VCaP (cell line): ENCODE results near the gene CRB2.

ENCODE experiments used
- H3K27ac ChIP-seq: fragments of 450-650 bp; 2 replicates; pipeline ENCODE4 v1.5.1; 2017
- CTCF ChIP-seq: fragments of 450-650 bp; conservative IDR thresholded peaks from 2 replicates; pipeline ENCODE4 v1.5.1; 2017; ENCODE audit warnings: mild to moderate bottlenecking, moderate library complexity

The CRB2 gene

DNA sequence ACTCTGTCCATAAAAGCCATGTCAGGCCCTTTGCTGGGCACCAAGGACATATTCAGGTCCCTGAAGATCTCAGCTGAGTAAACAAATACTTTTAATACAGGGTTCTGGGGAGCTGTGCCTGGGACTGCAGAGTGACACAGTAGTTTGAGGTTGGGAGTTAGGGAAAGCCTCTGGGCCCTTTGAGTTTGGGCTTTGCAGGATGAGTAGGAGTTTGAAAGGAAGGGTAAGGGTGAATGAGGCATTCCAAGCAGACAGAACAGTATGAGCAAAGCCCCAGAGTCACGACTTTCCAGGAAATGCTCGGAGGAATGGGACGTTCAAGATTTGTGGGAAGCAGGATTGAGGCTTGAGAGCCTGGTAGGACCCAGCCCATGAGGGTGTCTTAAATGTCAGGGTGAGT, 13.3 kb downstream of the CRB2 start:
- no peak overlapping the region for H3K27ac ChIP-seq
- no peak for TF ChIP-seq CTCF

DNA sequence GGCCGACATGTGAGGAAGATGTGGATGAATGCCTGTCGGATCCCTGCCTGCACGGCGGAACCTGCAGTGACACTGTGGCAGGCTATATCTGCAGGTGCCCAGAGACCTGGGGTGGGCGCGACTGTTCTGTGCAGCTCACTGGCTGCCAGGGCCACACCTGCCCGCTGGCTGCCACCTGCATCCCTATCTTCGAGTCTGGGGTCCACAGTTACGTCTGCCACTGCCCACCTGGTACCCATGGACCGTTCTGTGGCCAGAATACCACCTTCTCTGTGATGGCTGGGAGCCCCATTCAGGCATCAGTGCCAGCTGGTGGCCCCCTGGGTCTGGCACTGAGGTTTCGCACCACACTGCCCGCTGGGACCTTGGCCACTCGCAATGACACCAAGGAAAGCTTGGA, 14.1 kb downstream of the CRB2 start:
- H3K27ac ChIP-seq, result no peak overlapping the region
- no peak for TF ChIP-seq CTCF

DNA sequence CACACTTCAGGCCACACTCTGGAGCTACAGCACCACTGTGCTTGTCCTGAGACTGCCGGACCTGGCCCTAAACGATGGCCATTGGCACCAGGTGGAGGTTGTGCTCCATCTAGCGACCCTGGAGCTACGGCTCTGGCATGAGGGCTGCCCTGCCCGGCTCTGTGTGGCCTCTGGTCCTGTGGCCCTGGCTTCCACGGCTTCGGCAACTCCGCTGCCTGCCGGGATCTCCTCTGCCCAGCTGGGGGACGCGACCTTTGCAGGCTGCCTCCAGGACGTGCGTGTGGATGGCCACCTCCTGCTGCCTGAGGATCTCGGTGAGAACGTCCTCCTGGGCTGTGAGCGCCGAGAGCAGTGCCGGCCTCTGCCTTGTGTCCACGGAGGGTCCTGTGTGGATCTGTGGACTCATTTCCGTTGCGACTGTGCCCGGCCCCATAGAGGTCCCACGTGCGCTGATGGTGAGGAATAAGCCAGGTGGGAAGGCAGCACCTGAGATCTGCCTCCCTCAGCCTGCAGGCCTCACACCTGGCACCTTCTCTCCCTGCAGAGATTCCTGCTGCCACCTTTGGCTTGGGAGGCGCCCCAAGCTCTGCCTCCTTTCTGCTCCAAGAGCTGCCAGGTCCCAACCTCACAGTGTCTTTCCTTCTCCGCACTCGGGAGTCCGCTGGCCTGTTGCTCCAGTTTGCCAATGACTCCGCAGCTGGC, 14.7 kb downstream of the CRB2 start:
- no peak for TF ChIP-seq CTCF
- H3K27ac ChIP-seq, result no peak overlapping the region

DNA sequence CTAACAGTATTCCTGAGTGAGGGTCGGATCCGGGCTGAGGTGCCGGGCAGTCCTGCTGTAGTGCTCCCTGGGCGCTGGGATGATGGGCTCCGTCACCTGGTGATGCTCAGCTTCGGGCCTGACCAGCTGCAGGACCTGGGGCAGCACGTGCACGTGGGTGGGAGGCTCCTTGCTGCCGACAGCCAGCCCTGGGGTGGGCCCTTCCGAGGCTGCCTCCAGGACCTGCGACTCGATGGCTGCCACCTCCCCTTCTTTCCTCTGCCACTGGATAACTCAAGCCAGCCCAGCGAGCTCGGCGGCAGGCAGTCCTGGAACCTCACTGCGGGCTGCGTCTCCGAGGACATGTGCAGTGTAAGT, 15.2 kb downstream of the CRB2 start:
- TF ChIP-seq CTCF, result no peak
- no peak overlapping the region for H3K27ac ChIP-seq

GRCh38 chr9:123371805-123372590, 16.0 kb downstream of the CRB2 start:
- TF ChIP-seq CTCF, result no peak
- no peak overlapping the region for H3K27ac ChIP-seq

DNA sequence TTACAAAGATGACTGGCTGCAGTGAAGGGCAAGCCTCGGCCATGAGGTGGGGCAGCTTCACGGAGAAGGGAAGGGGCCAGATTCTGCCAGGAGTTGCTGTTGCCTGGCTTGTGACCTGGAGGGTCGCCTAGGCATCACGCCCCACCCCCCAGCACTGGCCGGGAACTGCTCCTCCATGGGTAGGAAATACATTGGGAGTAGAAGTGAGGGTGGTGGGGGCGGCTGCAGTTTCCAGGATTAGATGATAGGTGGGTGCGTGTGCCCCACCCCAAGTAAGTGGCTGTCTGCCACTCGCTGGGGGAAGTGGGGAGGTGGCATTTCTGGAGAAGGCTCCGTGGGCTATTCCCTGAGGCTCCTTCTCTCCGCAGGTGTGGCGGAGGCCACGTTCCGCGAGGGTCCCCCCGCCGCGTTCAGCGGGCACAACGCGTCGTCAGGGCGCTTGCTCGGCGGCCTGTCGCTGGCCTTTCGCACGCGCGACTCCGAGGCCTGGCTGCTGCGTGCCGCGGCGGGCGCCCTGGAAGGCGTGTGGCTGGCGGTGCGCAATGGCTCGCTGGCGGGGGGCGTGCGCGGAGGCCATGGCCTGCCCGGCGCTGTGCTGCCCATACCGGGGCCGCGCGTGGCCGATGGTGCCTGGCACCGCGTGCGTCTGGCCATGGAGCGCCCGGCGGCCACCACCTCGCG, 16.9 kb downstream of the CRB2 start:
- no peak for TF ChIP-seq CTCF
- H3K27ac ChIP-seq, result peak overlapping the region; percentile 26; the same call in 1 of the 2 replicates

- peak overlapping the region; percentile 26; the same call in 1 of the 2 replicates for H3K27ac ChIP-seq
- peak; percentile 22 for TF ChIP-seq CTCF
Observed at GRCh38 chr9:123373447-123373923, 17.5 kb downstream of the CRB2 start.
